Nucleus accumbens (tissue), 56 donors: ENCODE data around the gene PHTF1.
A peak's percentile ranks its signal among the peaks of the same experiment; 100 is the strongest.

Source experiments
- DNase-seq, 56 donors: peaks; one replicate each; lab custom pipeline; 2025; lab: John Stamatoyannopoulos, UW

Gene PHTF1

GRCh38 chr1:113780374-113781146, 21.3 kb upstream of the PHTF1 start:
- no peak for DNase-seq

- no peak for DNase-seq
These were observed 20.3 kb upstream of the PHTF1 start for GRCh38 chr1:113779542-113779941.

GRCh38 chr1:113777561-113777960, 18.3 kb upstream of the PHTF1 start:
- DNase-seq: no peak

- DNase-seq: no peak
These were observed 10.7 kb upstream of the PHTF1 start for GRCh38 chr1:113770031-113770430.

- no peak for DNase-seq
These were observed 10.3 kb upstream of the PHTF1 start for GRCh38 chr1:113769601-113769970.

- DNase-seq: no peak
These were observed 9.8 kb upstream of the PHTF1 start for GRCh38 chr1:113768916-113769600.

GRCh38 chr1:113765306-113766230, 6.3 kb upstream of the PHTF1 start:
- DNase-seq: no peak

- no peak for DNase-seq
These were observed 4.4 kb upstream of the PHTF1 start for GRCh38 chr1:113763661-113764060.

- no peak for DNase-seq
These were observed 2.7 kb upstream of the PHTF1 start for GRCh38 chr1:113761937-113762336.

- no peak for DNase-seq
These were observed 1.1 kb upstream of the PHTF1 start for GRCh38 chr1:113760102-113761080.

GRCh38 chr1:113758631-113759332, 504 bp downstream of the PHTF1 start:
- DNase-seq: peak in 48 of 56 donors; percentile 5 to 82 (median 60)

- DNase-seq: no peak
These were observed 2.8 kb downstream of the PHTF1 start for GRCh38 chr1:113756461-113756860.

- DNase-seq: peak in 1 of 56 donors; percentile 7
These were observed 6.0 kb downstream of the PHTF1 start for GRCh38 chr1:113753333-113753732.

- DNase-seq: no peak
These were observed 7.8 kb downstream of the PHTF1 start for GRCh38 chr1:113751516-113751915.

- DNase-seq: no peak
These were observed 8.2 kb downstream of the PHTF1 start for GRCh38 chr1:113751114-113751513.

- DNase-seq: no peak
These were observed 9.9 kb downstream of the PHTF1 start for GRCh38 chr1:113749402-113749801.

- DNase-seq: no peak
These were observed 11.9 kb downstream of the PHTF1 start for GRCh38 chr1:113747376-113747775.

GRCh38 chr1:113745425-113745824, 13.9 kb downstream of the PHTF1 start:
- no peak for DNase-seq

- no peak for DNase-seq
These were observed 15.2 kb downstream of the PHTF1 start for GRCh38 chr1:113744114-113744513.
